Activated CD4-positive, alpha-beta T cell treated with anti-CD3 and anti-CD28 coated beads, Interleukin-2, amount 10 ng/mL, durations not matched to agents 24 days and 14 days (primary cell): Measurements from ENCODE around the gene CELF5. TPM values are rescaled to one million over a fixed set of nuclear protein-coding genes. Genes with fewer than 3 reads are reported as not detected.

ENCODE experiments used
- total RNA-seq: library from RNA; stranded (reverse); gene quantifications from 2 replicates; pipeline ENCODE4 v1.2.3, GENCODE V29; 2022

CELF5 gene
- total RNA-seq, 1 donor from 2014 or later, result 0.19 TPM

Other genes with a start within 250 kb of the CELF5 start
- gene TLE6, start 247.1 kb upstream of the CELF5 start, total RNA-seq, result 1.1 and 1.3 TPM in 2 replicates
- gene TLE2, start 195.4 kb upstream of the CELF5 start, total RNA-seq, result 1.4 and 2.3 TPM in 2 replicates
- gene TLE5, start 162.2 kb upstream of the CELF5 start, total RNA-seq, result 380 and 392 TPM in 2 replicates
- gene GNA11, start 130.3 kb upstream of the CELF5 start, total RNA-seq, result 7.4 and 10.1 TPM in 2 replicates
- gene GNA15, start 88.6 kb upstream of the CELF5 start, total RNA-seq, result 134 and 135 TPM in 2 replicates
- 41.8 and 43.7 TPM in 2 replicates for gene S1PR4, start 45.9 kb upstream of the CELF5 start, total RNA-seq
- 114 and 116 TPM in 2 replicates for gene NCLN, start 38.7 kb upstream of the CELF5 start, total RNA-seq
- gene NFIC, start 141.9 kb downstream of the CELF5 start, total RNA-seq, result 16.9 and 19.8 TPM in 2 replicates